ENCODE measurements around the gene RTF2.

The RTF2 gene

GRCh38 chr20:56424931-56425330 is 43.5 kb upstream of the RTF2 start:
- Histone ChIP-seq H3K4me2 (ENCODE audit: low read depth, low read length) (no peak overlapping the region), H4K20me1 (ENCODE audit: insufficient read depth, low read length) (no peaks in the 10 kb centered on the region), H3K27ac (ENCODE audit: low read length) (no peak overlapping the region), H3K9me3 (replicated peaks; ENCODE audit: insufficient read depth, low read length) (no peaks in the 10 kb centered on the region), H3K9me2 (replicated peaks; ENCODE audit: insufficient read depth, low read length) (no peaks in the 10 kb centered on the region), H3K4me1 (ENCODE audit: low read length) (no peaks in the 10 kb centered on the region), H2AFZ (ENCODE audit: low read length) (no peak overlapping the region), H3K27me3 (replicated peaks; ENCODE audit: insufficient read depth, low read length) (no peaks in the 10 kb centered on the region), H3F3A (ENCODE audit: insufficient read depth, low read length) (no peaks in the 10 kb centered on the region), H3K79me2 (ENCODE audit: low read length) (no peaks in the 10 kb centered on the region), H3K4me3 (ENCODE audit: low read length) (no peak overlapping the region), H3K9ac (ENCODE audit: low read length) (no peak overlapping the region), H3K36me3 (replicated peaks; ENCODE audit: insufficient read depth, low read length) (no peaks in the 10 kb centered on the region)
- TF ChIP-seq CTCF (IDR thresholded peaks at IDR 0.05; ENCODE audit: low read length) (no peak), EZH2phosphoT487 (IDR thresholded peaks at IDR 0.05; ENCODE audit: low read length) (no peak), EZH2 (optimal IDR thresholded peaks at IDR 0.05; ENCODE audit: low read depth, low read length) (no peak)
- DNase-seq = no peak

GRCh38 chr20:56426026-56426425 is 42.4 kb upstream of the RTF2 start:
- no peaks in the 10 kb centered on the region for H4K20me1 ChIP-seq (ENCODE audit: insufficient read depth, low read length)
- TF ChIP-seq EZH2 (optimal IDR thresholded peaks at IDR 0.05; ENCODE audit: low read depth, low read length) = no peak
- TF ChIP-seq CTCF (IDR thresholded peaks at IDR 0.05; ENCODE audit: low read length) = no peak
- no peak for TF ChIP-seq EZH2phosphoT487 (IDR thresholded peaks at IDR 0.05; ENCODE audit: low read length)
- H3K27me3 ChIP-seq (replicated peaks; ENCODE audit: insufficient read depth, low read length) = no peaks in the 10 kb centered on the region
- H3K9me2 ChIP-seq (replicated peaks; ENCODE audit: insufficient read depth, low read length) = no peaks in the 10 kb centered on the region
- H3K27ac ChIP-seq (ENCODE audit: low read length) = no peak overlapping the region
- no peaks in the 10 kb centered on the region for H3F3A ChIP-seq (ENCODE audit: insufficient read depth, low read length)
- no peak overlapping the region for H3K9ac ChIP-seq (ENCODE audit: low read length)
- H3K4me3 ChIP-seq (ENCODE audit: low read length) = no peak overlapping the region
- no peaks in the 10 kb centered on the region for H3K79me2 ChIP-seq (ENCODE audit: low read length)
- H2AFZ ChIP-seq (ENCODE audit: low read length) = no peak overlapping the region
- no peaks in the 10 kb centered on the region for H3K36me3 ChIP-seq (replicated peaks; ENCODE audit: insufficient read depth, low read length)
- H3K4me1 ChIP-seq (ENCODE audit: low read length) = no peaks in the 10 kb centered on the region
- no peak for DNase-seq
- H3K9me3 ChIP-seq (replicated peaks; ENCODE audit: insufficient read depth, low read length) = no peaks in the 10 kb centered on the region
- H3K4me2 ChIP-seq (ENCODE audit: low read depth, low read length) = no peak overlapping the region

GRCh38 chr20:56426926-56427325 is 41.5 kb upstream of the RTF2 start:
- no peak for DNase-seq
- Histone ChIP-seq H3K27ac (ENCODE audit: low read length) (no peak overlapping the region), H3K27me3 (replicated peaks; ENCODE audit: insufficient read depth, low read length) (no peaks in the 10 kb centered on the region), H3K4me1 (ENCODE audit: low read length) (no peaks in the 10 kb centered on the region), H3K9ac (ENCODE audit: low read length) (no peak overlapping the region), H3K4me2 (ENCODE audit: low read depth, low read length) (no peak overlapping the region), H3F3A (ENCODE audit: insufficient read depth, low read length) (no peaks in the 10 kb centered on the region), H3K79me2 (ENCODE audit: low read length) (no peaks in the 10 kb centered on the region), H4K20me1 (ENCODE audit: insufficient read depth, low read length) (no peaks in the 10 kb centered on the region), H3K9me2 (replicated peaks; ENCODE audit: insufficient read depth, low read length) (no peaks in the 10 kb centered on the region), H3K4me3 (ENCODE audit: low read length) (no peak overlapping the region), H3K36me3 (replicated peaks; ENCODE audit: insufficient read depth, low read length) (no peaks in the 10 kb centered on the region), H3K9me3 (replicated peaks; ENCODE audit: insufficient read depth, low read length) (no peaks in the 10 kb centered on the region), H2AFZ (ENCODE audit: low read length) (no peak overlapping the region)
- no peak for TF ChIP-seq CTCF (IDR thresholded peaks at IDR 0.05; ENCODE audit: low read length)
- TF ChIP-seq EZH2 (optimal IDR thresholded peaks at IDR 0.05; ENCODE audit: low read depth, low read length) = no peak
- no peak for TF ChIP-seq EZH2phosphoT487 (IDR thresholded peaks at IDR 0.05; ENCODE audit: low read length)

Measured in MM.1S (cell line).